Activated gamma-delta T cell treated with anti-CD3 and anti-CD28 coated beads, Interleukin-2, amount 50 U/mL, for 16 hours (primary cell): ENCODE measurements around the gene NOX4.
"Not testable (repeated sequence)": the region's sequence is repeated elsewhere in the genome, so short reads cannot be mapped to it uniquely, and the experiment has no call there.

ENCODE experiments used
- DNase-seq: peaks from one replicate; pipeline ENCODE4 v3.0.0-alpha.2; 2020; ENCODE audit warnings: low read depth

Gene NOX4

DNA sequence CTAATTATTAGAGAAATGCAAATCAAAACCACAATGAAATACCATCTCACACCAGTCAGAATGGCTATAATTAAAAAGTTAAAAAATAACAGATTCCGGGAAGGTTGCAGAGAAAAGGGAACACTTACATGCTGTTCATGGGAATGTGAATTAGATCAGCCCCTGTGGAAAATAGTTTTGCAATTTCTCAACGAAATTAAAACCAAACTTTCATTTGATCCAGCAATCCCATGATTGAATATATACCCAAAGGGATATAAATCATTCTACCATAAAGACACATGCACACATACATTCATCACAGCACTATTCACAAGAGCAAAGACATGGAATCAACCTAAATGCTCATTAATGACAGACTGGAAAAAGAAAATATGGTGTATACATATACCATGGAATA, 32.5 kb downstream of the NOX4 start:
- no peak for DNase-seq

DNA sequence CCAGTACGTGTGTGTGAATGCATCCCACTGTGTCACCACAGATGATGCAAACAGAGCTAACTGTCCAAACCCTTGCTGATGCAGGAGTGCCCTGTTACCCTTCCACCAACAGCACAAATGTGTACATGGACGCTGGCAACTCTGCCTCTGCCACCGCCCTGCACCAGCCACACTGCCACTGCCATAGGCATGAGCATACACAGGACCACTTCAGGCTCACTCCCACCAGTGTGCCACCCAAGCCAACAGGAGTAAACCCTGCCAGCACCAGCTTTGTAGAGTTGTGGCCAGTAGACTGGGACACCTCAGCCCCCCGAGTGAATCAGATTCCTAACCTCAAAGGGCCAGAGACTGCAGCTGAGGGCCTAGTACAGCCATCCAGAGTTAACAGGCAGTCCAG, 34.0 kb downstream of the NOX4 start:
- DNase-seq = no peak

DNA sequence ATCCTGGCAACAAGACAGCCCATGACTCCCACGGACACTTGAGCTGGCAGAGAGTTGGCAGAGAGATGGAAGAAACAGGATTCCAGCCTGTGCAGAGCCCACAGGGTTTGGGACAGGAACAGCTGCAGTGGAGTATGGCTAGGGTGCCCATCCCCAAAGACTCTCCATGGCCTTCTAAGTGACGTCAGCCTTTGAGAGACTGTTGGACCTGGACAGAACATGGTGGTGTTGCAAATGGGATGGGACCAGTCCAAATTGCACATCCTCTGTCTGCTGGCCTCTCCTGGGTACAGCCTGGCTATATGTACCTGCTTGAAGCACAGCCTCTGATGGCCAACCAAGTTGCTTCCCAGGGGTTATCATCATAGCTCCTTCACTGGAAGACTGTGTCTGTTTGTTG, 34.5 kb downstream of the NOX4 start:
- no peak for DNase-seq

DNA sequence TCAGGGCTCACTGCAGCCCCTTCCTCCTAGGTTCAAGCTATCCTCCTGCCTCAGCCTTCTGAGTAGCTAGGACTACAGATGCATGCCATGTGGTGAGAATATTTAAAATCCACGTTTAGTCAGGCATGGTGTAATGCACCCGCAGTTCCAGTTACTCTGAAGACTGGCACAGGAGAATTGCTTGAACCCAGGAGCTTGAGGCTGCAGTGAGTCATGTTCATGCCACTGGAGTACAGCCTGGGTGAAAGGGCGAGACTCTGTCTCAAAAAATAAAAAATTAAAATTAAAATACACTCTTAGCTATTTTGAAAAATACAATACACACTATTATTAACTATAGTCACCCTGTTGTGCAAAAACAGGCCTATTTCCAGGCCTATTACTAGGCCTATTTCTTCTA, 38.4 kb downstream of the NOX4 start:
- DNase-seq = no peak

DNA sequence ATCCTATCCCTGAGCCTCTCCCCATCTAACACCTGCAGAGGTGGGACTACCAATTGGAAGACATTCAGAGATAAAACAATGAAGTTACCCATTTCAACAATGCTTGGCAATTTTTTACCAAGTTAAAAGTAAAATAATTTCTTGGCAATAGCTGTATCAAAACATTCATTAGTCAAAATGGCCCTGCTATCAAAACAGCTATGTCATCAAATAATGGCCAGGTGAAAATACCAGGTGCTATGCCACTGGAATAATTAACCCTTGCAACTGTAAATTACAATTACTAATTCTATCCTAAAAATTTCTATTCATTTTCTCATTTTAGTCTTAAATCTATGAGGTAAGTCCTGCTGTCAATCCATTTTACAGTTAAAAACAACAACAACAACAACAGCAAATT, 43.3 kb downstream of the NOX4 start:
- DNase-seq = no peak

DNA sequence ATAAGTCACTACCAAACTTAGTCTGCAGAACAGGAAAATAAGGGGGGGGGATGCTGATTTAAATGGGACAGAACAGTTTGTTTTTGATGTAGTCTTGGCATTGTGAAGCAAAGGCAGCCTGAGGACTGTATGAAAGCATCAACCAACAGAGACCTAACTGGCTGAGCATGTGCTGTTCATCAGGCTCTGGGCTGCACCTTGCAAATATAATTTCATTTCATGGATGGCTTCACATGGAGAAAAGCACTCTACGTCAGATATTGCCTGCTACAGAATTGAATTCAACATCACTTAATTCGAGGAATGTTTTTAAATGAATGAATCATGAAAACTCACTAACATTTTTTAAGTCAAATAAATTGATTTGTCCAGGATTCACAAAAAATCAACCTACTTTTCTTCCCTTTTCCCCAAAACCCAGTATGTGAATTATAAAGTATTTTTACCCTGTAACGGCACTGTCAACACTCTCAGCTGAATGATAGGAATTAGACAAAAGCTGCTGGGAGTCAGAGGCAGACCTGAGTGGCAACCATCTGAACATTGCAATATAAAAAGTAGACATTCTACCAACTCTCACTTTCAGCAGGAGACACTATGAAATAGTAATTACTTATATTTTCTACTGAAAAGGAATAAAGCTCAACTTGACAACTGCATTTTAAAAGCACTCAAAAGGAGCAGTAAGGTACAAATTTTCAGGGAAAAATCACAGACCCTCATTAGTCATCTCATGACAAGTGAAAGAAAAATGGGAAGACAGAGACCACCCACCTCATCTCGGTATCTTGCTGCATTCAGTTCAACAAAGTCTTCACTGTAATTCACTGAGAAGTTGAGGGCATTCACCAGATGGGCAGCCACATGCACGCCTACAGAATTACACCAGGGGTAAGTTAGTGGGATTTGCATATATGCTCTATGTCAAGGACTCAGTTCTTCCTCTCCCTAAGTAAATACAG, 47.5 kb downstream of the NOX4 start:
- no peak for DNase-seq

DNA sequence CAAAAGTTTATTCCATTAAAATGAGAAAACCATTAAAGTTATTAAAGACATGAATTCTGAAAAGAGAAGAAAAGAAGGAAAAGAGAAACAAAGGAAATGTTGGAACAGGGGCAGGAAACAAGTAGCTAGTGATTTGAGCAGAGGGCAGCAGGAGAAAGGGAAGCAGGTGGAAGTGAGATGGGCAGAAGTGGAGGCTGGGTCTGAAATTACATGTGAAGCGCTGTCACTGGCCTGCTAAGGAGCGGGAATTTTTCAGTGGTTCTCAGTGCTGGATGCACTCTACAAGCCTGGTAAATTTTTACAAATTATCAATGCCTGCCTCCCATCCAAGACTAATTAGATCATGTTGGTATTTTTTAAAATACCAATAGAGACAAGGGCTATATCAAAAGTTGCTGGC, 48.4 kb downstream of the NOX4 start:
- DNase-seq = no peak

DNA sequence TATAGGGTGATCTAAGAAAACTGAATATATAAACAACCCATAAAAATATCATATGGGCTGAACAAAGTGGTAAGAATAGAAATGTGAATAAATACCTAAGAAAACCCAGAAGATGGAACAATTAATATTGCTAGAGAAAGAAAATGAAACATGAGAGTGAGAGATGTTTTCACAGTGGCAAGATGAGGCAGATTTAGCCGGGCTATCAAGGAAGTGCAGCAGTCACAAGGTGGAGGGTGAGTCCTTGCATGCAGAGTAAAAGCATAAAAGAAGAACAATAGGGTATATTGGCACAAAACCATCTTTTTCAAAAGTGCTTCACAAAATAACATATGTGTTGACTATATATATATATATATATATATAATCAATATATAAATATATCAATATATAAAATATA, 49.6 kb downstream of the NOX4 start:
- DNase-seq = no peak

DNA sequence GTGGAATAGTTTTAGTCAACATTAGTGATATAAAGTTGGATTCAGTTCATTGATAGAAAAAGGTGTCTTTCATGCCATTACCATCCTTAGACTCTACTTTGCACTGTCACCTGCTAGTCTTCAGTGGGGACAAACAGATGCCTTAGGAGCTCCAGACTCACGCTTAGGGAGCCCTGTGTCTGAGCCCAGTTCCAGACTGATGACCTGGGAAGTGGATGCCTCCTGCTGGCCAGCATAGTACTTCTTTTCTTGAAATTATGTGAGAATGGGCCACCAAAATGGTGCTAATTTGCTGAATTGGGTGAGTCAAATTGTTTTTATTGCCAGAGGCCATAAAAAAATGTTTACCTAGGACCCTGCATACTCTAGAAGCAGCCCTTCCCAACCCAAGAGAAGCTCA, 53.9 kb downstream of the NOX4 start:
- no peak for DNase-seq

DNA sequence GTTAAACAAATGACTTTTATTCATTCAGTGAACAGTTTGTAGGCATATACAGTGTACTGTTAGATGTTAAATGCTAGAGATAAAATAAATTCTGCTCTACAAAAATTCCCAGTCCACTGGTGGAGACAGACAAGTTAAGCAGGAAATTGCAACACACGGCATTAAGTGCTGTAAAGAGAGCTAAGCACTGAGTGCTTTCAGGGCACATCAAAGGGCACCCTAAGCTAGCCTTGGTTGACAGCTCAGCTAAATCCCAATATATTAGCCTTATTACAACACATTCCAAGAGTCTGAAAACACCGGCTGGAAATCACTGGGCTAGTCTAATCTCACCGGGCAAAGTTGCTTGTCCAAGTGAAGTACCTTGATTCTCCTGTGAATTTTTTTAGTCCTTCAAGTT, 55.1 kb downstream of the NOX4 start:
- DNase-seq = no peak

DNA sequence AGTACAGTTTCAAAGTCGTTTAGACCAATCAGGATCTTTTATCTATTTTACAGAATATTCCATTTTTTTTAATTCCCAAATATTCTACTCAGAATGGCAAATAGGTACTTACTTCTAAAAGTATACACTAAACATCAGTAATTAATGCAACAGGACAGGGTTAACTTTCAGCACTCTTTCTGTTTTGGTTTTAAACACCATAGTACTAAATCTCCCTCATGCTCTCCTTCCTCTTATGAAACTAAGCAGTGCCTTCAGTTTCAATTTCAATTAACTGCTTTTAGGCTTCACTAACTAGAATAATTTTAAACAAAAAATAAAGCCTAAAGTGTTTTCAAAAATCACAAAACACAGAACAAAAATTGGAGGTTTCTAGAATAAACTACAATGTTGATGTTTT, 57.9 kb downstream of the NOX4 start:
- DNase-seq = no peak

DNA sequence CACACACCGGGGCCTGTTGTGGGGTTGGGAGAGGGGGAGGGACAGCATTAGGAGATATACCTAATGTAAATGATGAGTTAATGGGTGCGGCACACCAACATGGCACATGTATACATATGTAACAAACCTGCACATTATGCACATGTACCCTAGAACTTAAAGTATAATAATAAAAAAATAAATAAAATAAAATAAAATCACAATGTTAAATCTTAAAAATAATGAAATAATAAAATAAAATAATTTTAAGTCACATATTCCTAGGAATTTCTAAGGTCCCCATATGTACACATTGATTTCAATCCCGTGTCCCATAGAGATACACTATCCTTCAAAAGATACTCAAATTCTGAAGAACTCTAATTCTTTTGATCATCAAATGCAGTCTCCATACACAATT, 59.0 kb downstream of the NOX4 start:
- not testable (repeated sequence) for DNase-seq

DNA sequence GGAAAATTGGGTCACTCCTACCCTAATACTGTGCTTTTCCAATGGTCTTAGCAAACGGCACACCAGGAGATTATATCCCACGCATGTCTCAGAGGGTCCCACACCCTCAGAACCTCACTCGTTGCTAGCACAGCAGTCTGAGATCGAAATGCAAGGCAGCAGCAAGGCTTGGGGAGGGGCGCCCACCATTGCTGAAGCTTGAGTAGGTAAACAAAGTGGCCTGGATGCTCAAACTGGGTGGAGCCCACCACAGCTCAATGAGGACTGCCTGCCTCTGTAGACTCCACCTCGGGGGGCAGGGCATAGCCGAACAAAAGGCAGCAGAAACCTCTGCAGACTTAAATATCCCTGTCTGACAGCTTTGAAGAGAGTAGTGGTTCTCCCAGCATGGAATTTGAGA, 64.7 kb downstream of the NOX4 start:
- not testable (repeated sequence) for DNase-seq

DNA sequence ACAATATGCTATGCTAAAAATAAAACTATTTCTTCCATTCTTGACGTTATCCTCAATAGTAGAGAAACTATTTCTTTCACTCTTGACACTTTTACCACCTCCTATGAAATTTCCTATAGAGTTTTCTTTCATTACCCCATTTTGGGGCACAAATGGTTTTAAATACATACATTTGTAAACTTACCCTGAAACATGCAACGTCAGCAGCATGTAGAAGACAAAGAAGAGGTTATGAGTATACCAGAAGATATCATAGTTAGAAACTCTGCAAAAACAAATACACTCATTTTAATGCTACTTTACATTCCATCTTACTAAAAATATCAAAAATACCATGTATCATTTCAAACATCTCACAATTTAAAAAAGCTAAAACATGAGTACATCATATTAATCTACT, 69.5 kb downstream of the NOX4 start:
- no peak for DNase-seq

DNA sequence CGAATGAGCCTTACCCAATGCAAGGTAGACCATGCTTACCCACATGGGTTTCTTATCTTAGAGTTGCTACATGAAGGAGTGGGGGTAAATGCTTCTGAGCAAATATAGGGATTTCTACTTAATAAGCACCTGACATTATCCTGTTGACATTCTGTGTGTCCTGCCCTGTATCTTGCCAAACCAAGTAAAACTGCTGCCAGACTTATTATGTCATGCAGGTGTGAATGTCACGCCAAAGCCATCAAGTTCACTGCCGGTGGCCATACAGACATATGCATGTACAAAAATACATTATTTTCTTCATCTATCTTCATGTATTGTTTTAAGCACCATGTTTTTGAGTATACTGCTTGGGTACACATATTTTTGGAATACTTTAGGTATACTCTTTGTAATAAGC, 70.2 kb downstream of the NOX4 start:
- DNase-seq = no peak

DNA sequence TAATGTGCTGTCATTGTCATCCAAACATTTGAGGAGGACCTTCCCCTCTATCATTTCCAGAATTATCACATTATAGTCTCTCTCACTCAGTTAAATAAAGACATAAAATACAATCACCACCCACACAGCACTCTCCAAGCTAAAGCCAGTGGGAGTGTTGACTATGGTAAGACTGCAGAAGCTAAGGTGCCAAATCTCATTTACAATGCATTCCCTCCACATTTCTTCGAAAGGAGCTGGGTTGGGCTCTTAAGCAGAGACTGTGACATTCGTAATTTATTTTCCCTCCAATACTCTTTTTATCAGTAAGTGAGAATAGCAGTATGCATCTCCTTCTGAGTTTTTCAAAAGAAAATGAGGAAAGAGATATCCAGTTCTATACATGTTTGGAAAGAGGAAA, 74.2 kb downstream of the NOX4 start:
- DNase-seq = no peak

DNA sequence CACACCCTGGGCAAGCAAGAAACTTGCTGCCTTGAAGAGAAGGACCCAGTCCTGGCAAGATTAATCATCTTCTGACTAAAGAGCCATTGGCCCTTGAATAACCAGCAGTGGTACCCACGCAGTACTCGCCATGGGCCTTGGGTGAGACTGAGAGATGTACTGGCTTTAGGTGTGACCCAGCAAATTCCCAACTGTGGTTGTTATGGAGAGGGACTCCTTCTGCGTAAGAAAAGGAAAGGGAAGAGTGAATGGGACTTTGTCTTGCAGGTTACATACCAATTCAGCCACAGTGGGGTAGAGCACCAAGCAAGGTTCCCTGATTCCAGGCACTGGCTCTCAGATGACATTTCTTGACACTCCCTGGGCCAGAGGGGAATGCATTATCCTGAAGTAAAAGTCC, 80.1 kb downstream of the NOX4 start:
- DNase-seq = not testable (repeated sequence)

DNA sequence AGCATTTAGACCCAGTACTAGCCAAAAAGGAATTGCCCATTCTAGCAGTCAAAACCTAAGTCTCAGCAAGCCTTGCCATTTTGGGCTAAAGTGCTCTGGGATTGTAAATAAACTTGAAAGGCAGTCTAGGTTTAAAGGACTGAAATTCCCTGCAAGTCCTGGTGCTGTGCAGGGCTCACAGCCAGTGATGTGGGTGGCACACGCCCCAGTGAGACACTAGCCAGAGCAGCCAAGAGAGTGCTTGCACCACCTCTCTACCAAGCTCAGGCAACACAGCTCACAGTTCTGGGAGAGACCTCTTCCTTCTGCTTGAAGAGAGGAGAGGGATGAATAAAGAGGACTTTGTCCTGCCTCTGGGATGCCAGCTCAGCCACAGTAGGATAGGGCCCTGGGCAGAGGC, 80.5 kb downstream of the NOX4 start:
- not testable (repeated sequence) for DNase-seq

DNA sequence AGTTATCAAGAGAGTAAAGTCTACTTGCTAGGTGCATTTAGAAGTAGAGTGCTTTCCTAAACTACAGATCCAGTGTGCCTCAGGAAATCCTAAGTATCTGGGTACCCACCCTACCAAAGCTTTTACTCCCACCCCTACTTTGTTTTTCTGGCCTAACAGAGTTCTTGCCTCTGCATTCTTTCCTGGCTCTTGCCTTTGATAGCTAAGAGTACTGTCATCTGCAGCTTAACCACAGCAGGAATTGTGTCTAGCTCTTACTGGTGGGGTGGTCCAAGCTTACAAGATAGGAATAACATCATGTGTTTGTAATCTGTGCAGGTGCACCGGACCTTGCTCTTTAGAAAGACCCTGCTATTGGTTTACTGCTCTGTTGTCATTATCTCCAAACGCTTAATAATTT, 82.7 kb downstream of the NOX4 start:
- DNase-seq = not testable (repeated sequence)

DNA sequence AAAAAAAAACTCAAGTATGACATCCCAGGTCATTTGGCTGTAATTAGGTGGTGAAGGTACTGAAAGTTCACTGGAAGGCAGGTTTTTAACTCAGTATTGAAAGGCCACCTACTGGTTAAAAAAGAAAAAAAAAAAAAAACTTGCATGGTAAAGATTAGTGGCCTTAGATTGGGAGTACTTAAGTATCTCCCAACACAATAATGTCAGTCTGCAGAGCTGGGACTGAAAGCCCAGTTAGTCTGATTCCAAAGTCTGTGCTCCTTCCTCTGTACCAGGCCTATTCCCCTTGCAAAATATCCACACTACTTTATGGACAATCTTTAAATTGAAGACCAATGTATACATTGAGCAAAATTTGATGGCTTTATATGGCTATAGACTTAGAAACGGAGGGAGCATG, 85.5 kb downstream of the NOX4 start:
- DNase-seq = no peak

DNA sequence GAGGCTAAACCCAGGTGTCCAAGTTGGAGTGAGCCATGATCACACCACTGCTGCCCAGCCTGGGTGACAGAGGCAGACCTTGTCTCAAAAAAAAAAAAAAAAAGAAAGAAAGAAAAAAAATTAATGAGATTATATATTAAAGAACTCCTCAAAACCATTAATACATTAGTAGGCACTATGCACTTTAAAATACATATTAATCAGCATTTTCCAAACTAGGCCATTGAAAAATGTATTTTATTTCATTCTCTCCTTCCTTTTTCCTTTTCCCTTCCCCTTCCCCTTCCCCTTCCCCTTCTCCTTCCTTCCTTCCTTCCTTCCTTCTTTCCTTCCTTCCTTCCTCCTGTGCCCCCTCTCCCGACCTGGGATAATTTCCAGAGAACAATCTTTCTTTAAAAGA, 99.5 kb downstream of the NOX4 start:
- DNase-seq = not testable (repeated sequence)

DNA sequence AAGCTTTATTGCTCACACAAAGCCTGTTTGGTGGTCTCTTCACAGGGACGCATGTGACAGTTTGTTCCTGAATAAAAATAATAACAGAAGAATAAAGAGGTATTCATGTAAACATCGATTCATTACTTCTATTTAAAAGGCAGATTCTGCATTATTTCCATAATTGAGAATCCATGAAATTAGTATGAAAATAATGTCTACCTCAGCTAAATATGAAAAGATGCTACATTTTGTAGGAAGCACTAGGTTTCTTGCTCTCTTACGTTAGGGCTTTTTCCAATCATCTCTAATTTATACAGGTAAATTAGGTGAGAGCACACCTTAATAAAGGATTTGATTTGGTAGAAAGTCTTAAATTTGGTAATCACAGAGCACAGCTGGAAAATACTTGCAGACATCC, 103.7 kb downstream of the NOX4 start:
- not testable (repeated sequence) for DNase-seq

DNA sequence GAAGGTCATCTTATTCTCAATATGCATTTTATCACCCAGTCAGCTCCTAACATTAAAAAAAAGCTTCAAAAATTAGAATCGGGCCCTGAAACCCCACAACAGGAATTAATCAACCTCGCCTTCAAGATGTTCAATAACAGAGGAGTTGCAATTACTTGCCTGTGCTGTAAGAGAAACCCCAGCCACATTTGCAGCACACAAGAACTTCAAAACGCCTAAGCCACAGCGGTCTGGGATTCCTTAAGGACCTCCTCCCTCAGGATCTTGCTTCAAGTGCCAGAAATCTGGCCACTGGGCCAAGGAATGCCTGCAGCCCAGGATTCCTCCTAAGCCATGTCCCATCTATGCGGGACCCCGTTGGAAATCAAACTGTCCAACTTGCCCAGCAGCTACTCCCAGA, 108.2 kb downstream of the NOX4 start:
- DNase-seq = not testable (repeated sequence)

DNA sequence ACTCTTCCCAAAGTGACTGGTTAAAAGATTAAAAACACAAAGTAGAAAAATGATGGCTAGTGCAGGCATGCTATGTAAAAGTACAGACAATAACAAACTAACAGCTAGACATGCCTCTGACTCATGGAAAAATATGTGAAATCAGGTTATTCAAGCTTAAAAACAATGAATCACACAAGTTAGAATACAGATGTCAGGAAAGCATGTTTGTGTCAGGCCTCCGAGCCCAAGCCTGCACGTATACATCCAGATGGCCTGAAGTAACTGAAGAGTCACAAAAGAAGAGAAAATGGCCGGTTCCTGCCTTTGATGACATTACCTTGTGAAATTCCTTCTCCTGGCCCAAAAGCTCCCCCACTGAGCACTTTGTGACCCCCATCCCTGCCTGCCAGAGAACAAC, 110.1 kb downstream of the NOX4 start:
- DNase-seq = no peak
